Keratinocyte (primary cell): ENCODE measurements around the gene FAF2. TPM values are rescaled to one million over a fixed set of nuclear protein-coding genes. Genes with fewer than 3 reads are reported as not detected.

ENCODE experiments used
- DNase-seq: peaks from one replicate; pipeline ENCODE4 v3.0.0-alpha.2; 2011; ENCODE audit warnings: low read depth, missing footprints, low spot score
- FAIRE-seq: peaks from 2 replicates; lab custom pipeline; 2011; peaks lifted over from hg19 to GRCh38; lab: Jason Lieb, UNC
- H2AFZ ChIP-seq: 2 replicates; pipeline ENCODE4 v1.6.0; 2012; ENCODE audit warnings: low read length, control low read depth, inconsistent platforms; ENCODE audit not compliant: control insufficient read depth
- H3K27ac ChIP-seq: 2 replicates; pipeline ENCODE4 v1.5.1; 2011; ENCODE audit warnings: low read length; ENCODE audit not compliant: control insufficient read depth, insufficient read depth
- H3K27me3 ChIP-seq: 3 replicates; pipeline ENCODE4 v1.6.0; 2011; ENCODE audit warnings: low read length; ENCODE audit not compliant: control insufficient read depth, insufficient read depth; ENCODE audit errors: extremely low read depth
- H3K36me3 ChIP-seq, 2 experiments: 2 replicates in 1 of 2; 3 replicates in 1 of 2; pipeline ENCODE4 v1.5.1; 2011; ENCODE audit warnings: low read length in 2 of 2, mild to moderate bottlenecking in 1 of 2; ENCODE audit not compliant: control insufficient read depth in 2 of 2, insufficient read depth in 2 of 2; ENCODE audit errors: extremely low read depth in 1 of 2
- H3K4me1 ChIP-seq: 3 replicates; pipeline ENCODE4 v1.5.1; 2011; ENCODE audit warnings: low read length; ENCODE audit not compliant: control insufficient read depth, insufficient read depth; ENCODE audit errors: extremely low read depth
- H3K4me2 ChIP-seq: 3 replicates; pipeline ENCODE4 v1.6.0; 2011; ENCODE audit warnings: low read depth, low read length; ENCODE audit not compliant: control insufficient read depth, insufficient read depth; ENCODE audit errors: extremely low read depth
- H3K4me3 ChIP-seq, 3 experiments: fragments of 200-600 bp in 1 of 3; sonication (generic) in 1 of 3; 2 replicates in 2 of 3; 3 replicates in 1 of 3; pipeline ENCODE4 v1.5.1; 2011 to 2016; ENCODE audit warnings: low read length in 3 of 3, mild to moderate bottlenecking in 3 of 3, control low read depth in 2 of 3, inconsistent platforms in 1 of 3, low read depth in 1 of 3, mixed read lengths in 1 of 3, mixed run types in 1 of 3, moderate library complexity in 1 of 3; ENCODE audit not compliant: control insufficient read depth in 2 of 3, insufficient read depth in 2 of 3; ENCODE audit errors: extremely low read depth in 1 of 3
- H3K79me2 ChIP-seq: 2 replicates; pipeline ENCODE4 v1.6.0; 2012; ENCODE audit warnings: low read length; ENCODE audit not compliant: control insufficient read depth, insufficient read depth
- H3K9ac ChIP-seq: 3 replicates; pipeline ENCODE4 v1.6.0; 2011; ENCODE audit warnings: low read length; ENCODE audit not compliant: control insufficient read depth, insufficient read depth; ENCODE audit errors: extremely low read depth
- H3K9me1 ChIP-seq: 3 replicates; pipeline ENCODE4 v1.6.0; 2011; ENCODE audit warnings: low read length; ENCODE audit not compliant: control insufficient read depth, insufficient read depth; ENCODE audit errors: extremely low read depth
- H3K9me3 ChIP-seq: 2 replicates; pipeline ENCODE4 v1.5.1; 2012; ENCODE audit warnings: low read depth, low read length; ENCODE audit not compliant: control insufficient read depth
- H4K20me1 ChIP-seq: 3 replicates; pipeline ENCODE4 v1.6.0; 2011; ENCODE audit warnings: low read length; ENCODE audit not compliant: control insufficient read depth, insufficient read depth; ENCODE audit errors: extremely low read depth
- EZH2 ChIP-seq: IDR thresholded peaks from one replicate; pipeline ENCODE4 v1.6.1; 2012; ENCODE audit warnings: inconsistent platforms, mild to moderate bottlenecking, low read length, moderate library complexity
- dilution Hi-C: fragments of 300-500 bp; cut with MboI; formaldehyde crosslinking; loops from one replicate; pipeline ENCODE4 v1.7.0; 2020; ENCODE audit warnings: low sequenced_read_pairs; ENCODE audit not compliant: extremely low pct_ligation_motif_present
- polyA plus RNA-seq, 5 experiments: library from polyadenylated mRNA; depleted of rRNA in 3 of 5; stranded (reverse) in 3 of 5; stranded (forward) in 1 of 5; unstranded in 1 of 5; fragments of >200 nt; gene quantifications; 1 replicate in 1 of 5; 2 replicates in 3 of 5; 3 replicates in 1 of 5; pipeline versions ENCODE4 v1.2.1 to v1.2.3, GENCODE V29; 2011 to 2012; ENCODE audit warnings: missing spikeins in 2 of 5, low read depth in 1 of 5, low replicate concordance in 1 of 5
- TF ChIP-seq, protein P1 (sequence below), 3 experiments: IDR thresholded peaks in 1 of 3; conservative IDR thresholded peaks in 1 of 3; optimal IDR thresholded peaks in 1 of 3; 2 replicates in 2 of 3; 3 replicates in 1 of 3; pipeline versions ENCODE3 to v1.5.1; 2011; ENCODE audit warnings: low read length in 3 of 3, mild to moderate bottlenecking in 3 of 3, moderate library complexity in 2 of 3, control low read depth in 1 of 3, inconsistent platforms in 1 of 3; ENCODE audit not compliant: insufficient read depth in 2 of 3; ENCODE audit errors: extremely low read depth in 1 of 3

Gene FAF2
- polyA plus RNA-seq, 1 donor (not counting 4 experiments of a cell fraction or from before 2014, with no cell fraction given) = 52.9 TPM

DNA sequence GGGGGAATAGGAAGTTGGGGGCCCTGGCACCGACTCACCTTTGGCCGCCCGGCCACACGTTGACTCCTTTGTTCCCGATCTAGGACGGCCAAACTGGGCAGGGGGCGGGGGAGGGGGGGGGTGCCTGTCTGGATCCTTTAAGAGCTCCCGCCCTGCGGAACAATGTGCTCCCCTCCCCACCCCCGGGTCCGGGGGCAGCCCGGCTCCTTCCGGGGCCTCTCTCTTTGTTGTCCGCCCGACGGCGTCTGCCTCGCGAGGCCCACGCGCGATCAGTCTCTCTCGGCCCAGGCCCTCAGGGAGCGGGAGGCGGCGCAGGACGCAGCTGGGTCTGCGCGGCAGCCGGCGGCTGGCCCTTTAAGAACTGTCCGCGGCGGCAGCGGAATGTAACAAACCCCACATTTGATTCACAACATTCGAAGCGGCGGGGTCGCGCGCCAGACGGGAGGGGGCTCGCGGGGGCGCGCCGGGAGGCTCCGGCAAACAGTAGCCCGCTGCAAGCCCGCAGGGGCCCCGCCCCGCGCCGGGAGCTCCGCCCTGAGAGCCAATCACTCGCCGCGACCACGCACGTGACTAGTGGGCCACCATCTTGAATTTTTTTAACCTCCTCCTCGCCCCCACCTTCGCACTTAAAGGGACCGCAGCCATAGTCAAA, 88.8 kb downstream of the FAF2 start, which contains the start of gene RNF44:
RNF44 (minus strand) TSS at position 501 of the 652 bp plus-strand sequence. CDS start 4,930 bp downstream, outside the sequence.
- FAIRE-seq = no peak
- peak within 1 kb of the TSS; percentile 97 for H2AFZ ChIP-seq
- TF ChIP-seq, protein P1, sequence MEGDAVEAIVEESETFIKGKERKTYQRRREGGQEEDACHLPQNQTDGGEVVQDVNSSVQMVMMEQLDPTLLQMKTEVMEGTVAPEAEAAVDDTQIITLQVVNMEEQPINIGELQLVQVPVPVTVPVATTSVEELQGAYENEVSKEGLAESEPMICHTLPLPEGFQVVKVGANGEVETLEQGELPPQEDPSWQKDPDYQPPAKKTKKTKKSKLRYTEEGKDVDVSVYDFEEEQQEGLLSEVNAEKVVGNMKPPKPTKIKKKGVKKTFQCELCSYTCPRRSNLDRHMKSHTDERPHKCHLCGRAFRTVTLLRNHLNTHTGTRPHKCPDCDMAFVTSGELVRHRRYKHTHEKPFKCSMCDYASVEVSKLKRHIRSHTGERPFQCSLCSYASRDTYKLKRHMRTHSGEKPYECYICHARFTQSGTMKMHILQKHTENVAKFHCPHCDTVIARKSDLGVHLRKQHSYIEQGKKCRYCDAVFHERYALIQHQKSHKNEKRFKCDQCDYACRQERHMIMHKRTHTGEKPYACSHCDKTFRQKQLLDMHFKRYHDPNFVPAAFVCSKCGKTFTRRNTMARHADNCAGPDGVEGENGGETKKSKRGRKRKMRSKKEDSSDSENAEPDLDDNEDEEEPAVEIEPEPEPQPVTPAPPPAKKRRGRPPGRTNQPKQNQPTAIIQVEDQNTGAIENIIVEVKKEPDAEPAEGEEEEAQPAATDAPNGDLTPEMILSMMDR (optimal IDR thresholded peaks at IDR 0.05 in 1 of 3, IDR thresholded peaks at IDR 0.05 in 1 of 3, conservative IDR thresholded peaks at IDR 0.05 in 1 of 3; ENCODE audit: extremely low read depth in 1 of 3, insufficient read depth in 2 of 3, low read length in 3 of 3) = no peak
- no peak for TF ChIP-seq EZH2
- dilution Hi-C loops = no loop called here
- peaks cover 49% of the 10 kb centered on the region for H3K4me1 ChIP-seq
- H3K79me2 ChIP-seq = peaks cover 36% of the 10 kb centered on the region
- H3K9ac ChIP-seq = peak within 1 kb of the TSS; percentile 97
- peaks cover 4% of the 10 kb centered on the region for H3K9me1 ChIP-seq
- H4K20me1 ChIP-seq = no peaks in the 10 kb centered on the region
- peak within 1 kb of the TSS; percentile 95 for H3K4me2 ChIP-seq
- DNase-seq = peak; percentile 71
- H3K27ac ChIP-seq = peak within 1 kb of the TSS; percentile 98
- no peaks in the 10 kb centered on the region for H3K9me3 ChIP-seq
- H3K36me3 ChIP-seq = peaks cover 0 to 3% of the 10 kb centered on the region in 2 experiments
- H3K4me3 ChIP-seq = peak within 1 kb of the TSS; percentile 66 to 95 (median 94)
- no peaks in the 10 kb centered on the region for H3K27me3 ChIP-seq

DNA sequence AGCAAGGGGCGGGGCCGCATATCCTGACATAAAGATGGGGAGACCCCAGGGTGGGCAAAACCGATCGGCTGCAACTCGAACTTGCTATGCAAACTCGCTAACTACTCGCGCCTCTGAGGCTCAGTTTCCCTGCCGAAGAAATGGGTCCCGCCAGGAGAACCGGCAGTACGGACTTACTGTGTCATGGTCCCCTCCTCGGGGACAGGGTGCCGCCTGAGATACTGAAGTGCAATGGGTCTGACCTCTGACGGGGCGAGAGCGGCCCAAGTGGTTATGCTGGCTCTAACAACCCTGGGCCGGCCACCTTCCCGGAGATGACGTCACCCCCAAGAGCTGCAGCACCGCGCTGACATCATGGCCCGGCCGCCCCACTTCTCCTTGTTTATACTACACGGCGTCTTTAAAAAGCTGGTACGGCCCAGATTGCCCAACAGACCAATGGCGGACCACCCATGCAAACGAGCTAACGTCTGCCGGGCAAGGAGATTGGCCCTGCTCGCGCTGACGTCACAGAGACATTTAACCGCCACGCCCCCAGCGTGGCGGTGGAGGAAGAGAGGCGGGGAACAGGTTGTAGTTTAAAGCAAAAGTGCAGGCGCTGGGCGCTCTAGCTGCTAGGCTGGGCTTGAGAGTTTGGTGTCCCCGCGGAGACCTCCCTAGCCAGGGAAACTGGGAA, 89.5 kb downstream of the FAF2 start:
- Histone ChIP-seq H3K36me3 (peaks cover 0 to 2% of the 10 kb centered on the region in 2 experiments), H3K27ac (peak overlapping the region; percentile 98), H3K9ac (peak overlapping the region; percentile 97), H3K79me2 (peaks cover 36% of the 10 kb centered on the region), H3K4me1 (peaks cover 54% of the 10 kb centered on the region), H3K9me1 (peaks cover 4% of the 10 kb centered on the region), H3K4me3 (peak overlapping the region; percentile 66 to 95 (median 94)), H3K9me3 (no peaks in the 10 kb centered on the region), H3K27me3 (no peaks in the 10 kb centered on the region), H2AFZ (peak overlapping the region; percentile 97), H4K20me1 (no peaks in the 10 kb centered on the region), H3K4me2 (peak overlapping the region; percentile 95)
- TF ChIP-seq EZH2 = no peak
- TF ChIP-seq, protein P1 (optimal IDR thresholded peaks at IDR 0.05 in 1 of 3, IDR thresholded peaks at IDR 0.05 in 1 of 3, conservative IDR thresholded peaks at IDR 0.05 in 1 of 3; ENCODE audit: extremely low read depth in 1 of 3, insufficient read depth in 2 of 3, low read length in 3 of 3) = no peak
- dilution Hi-C loops = no loop called here
- peak; percentile 99 for DNase-seq
- peak; percentile 67 for FAIRE-seq
